Stimulated activated CD4-positive, alpha-beta T cell treated with anti-CD3 and anti-CD28 coated beads, Interleukin-4, amount 100 ng/mL, for 4 hours (primary cell): ENCODE data around the gene PIK3C2B.
"Not testable (repeated sequence)": the region's sequence is repeated elsewhere in the genome, so short reads cannot be mapped to it uniquely, and the experiment has no call there.

Experiments
- DNase-seq, 2 experiments: peaks; one replicate each; pipeline ENCODE4 v3.0.0-alpha.2; 2020

The PIK3C2B gene

DNA sequence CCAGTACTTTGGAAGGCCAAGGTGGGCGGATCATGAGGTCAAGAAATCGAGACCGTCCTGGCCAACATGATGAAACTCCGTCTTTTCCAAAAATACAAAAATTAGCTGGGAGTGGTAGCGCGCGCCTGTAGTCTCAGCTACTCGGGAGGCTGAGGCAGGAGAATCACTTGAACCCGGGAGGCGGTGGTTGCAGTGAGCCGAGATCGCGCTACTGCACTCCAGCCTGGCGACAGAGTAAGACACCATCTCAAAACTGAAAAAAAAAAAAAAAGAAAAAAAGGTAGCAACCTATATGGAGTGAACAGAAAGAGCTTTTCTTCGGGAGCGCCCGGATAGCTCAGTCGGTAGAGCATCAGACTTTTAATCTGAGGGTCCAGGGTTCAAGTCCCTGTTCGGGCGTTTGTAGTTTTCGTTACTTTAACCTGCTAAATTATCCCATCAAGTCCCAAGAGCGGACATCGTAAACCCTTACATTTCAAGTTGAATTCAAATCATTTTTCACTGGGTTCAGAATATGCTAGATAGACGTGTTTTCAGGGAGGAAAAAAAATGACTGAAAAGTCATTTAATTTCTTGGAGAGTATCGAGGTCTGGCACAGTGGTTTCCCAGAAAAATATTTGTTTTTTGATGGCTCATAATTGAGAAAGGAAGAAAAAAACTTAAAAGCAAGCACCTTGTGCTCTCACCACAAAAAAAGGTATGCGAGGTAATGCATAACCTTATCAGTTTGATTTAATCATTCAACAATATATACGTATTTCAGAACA, 11.8 kb upstream of the PIK3C2B start:
- peak; percentile 61 to 73 for DNase-seq

DNA sequence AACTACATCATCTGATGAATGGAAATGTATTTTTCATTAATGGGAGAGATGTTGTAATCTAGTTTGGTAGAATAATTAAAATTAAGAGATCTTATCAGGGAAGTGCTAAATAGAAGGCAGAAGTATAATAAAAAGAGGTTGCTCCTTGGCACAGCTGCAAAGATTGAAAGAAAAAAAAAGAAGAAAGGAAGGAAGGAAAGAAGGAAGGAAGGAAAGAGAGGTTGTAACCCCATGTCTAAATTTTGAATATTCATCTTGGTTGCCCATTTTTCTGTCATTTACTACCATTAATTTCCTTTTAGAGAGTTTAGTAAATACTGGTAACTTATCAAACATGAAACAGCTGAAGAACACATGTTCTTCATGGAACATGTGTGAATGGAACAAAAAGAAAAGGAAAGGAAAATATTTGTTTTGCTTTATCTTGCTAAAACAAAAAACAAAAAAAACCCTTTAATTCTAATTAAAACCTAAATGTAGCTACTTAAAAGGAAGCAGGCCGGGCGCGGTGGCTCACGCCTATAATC, 11.1 kb upstream of the PIK3C2B start:
- DNase-seq, result no peak

DNA sequence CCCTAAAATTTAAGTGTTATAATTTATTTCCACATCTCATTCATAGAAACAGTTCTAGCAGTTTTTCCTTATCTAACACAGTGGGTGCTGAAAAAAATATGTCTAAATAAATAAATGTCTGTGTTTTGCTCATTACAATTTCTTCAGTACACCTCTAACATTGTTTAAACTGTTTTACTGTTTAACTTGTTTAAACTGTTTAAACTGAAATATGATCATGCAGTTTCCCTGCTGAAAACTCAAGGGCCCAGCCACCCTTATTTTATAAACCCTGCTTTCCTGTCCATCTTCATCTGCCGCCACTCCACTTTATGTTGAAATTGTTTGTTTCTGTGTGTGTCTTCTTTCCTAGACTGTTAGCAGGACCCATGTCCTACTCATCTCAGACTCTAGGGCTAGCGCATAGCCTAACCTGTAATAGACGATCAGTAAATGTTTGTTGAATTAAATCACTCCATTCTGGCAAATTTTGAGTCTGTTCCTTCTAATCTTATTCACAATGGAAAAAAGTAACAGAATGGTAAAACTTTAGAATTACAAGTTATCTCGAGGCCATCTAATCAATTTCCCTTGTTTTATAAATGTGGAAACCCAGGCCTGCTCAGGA, 9.4 kb upstream of the PIK3C2B start:
- no peak for DNase-seq

- no peak for DNase-seq
These were observed 8.7 kb upstream of the PIK3C2B start for GRCh38 chr1:204503122-204503912.

DNA sequence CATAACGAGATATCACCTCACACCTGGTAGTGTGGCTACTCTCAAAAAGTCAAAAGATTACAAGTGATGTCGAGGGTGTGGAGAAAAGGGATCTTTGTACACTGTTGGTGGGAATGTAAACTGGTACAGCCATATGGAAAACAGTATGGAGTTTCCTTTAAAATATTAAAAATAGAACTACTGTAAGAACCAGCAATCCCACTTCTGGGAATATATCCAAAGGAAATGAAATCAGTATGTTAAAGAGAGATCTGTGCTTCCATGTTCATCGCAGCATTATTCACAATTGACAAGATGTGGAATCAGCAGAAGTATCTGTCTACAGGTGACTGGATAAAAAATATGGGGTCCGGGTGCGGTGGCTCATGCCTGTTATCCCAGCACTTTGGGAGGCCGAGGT, 7.6 kb upstream of the PIK3C2B start:
- DNase-seq, result no peak

DNA sequence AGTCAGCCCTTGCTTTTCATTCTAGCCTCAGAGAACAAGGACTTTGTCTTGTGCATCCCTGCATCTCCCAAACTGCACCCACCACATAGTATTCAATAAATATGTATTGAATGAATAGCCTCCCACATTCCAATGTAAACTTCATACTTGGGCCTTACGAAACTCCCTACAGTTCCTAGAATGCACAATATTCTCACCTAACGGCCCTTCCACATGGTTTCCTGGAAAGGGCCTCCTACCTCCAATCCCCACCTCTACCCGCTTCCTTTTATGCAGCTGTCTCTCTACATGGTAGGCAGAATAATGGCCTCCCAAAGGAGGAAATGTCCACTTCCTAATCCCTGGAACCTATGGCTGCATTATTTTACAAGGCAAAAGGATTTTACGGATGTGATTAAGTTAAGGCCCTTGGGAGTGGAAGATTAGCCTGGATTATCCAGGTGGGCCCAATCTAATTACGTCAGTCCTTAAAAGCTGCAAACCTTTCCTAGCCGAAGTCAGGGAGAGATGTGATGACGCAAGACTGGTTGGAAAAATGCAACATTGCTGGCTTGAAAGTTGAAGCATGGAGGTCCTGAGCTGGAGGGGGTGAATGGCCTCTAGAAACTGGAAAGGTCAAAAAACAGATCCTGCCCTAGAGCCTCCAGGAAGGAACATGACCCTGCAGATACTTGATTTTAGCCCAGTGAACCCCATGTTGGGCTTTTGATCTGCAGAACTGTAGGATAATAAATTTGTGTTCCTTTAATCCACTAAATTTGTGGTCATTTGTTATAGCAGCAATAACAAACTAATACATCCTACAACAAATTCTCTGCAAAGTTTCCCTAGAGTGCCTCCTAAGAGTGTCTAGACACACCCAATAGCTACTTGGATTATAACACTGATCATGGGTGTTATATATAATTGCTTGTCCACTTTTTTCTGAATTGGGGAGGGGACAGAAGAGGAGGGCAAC, 5.2 kb upstream of the PIK3C2B start:
- no peak for DNase-seq

GRCh38 chr1:204498981-204499380, 4.4 kb upstream of the PIK3C2B start:
- DNase-seq, result no peak

GRCh38 chr1:204495777-204496176, 1.2 kb upstream of the PIK3C2B start:
- no peak for DNase-seq

DNA sequence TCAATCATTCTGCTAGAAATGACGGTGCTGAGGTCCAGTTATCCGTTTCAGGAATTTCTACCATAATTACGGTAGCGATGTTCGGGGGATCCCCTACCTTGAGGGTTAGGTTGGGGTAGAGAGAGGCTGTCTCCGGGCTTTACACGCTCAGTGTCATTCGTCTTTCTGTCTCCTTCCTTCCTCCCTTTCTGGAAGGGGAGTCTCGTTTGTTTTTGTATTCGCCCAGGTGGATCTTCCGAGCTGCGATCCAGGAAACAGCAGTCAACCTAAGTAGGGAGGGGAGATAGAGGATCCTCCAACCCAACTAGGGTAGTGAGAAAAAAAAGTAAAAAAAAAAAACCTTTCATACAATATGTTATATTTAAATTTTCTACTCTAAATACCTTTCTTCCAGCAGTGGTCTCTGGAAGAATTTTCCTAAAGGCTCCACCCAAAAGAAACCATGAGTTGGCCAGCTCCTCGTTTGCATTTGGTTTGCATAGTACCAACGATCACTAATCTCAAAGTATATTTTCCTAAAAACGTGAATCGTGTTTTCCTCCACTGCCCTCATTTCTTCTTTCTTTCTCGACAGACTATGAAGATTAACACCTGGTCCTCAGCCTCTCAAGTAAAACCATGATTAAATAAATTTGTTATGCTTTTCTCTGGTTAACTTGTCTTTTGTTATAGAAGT, 611 bp upstream of the PIK3C2B start:
- no peak for DNase-seq

DNA sequence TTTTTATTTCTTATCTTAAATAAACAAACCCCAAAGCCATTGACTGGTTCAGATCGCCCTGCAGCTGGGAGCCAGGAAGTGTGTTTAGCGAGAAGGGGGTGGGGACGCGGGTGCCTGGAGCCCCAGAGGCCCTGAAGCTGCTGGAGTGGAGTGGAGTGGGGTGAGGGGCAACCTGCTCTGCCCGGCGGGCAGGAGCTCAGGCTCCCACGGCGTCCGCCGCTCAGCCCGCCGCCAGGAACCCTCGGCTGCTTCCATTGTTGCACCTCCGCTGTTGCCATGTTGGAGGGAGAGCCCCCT, 673 bp downstream of the PIK3C2B start:
- peak; percentile 31 to 35 for DNase-seq

DNA sequence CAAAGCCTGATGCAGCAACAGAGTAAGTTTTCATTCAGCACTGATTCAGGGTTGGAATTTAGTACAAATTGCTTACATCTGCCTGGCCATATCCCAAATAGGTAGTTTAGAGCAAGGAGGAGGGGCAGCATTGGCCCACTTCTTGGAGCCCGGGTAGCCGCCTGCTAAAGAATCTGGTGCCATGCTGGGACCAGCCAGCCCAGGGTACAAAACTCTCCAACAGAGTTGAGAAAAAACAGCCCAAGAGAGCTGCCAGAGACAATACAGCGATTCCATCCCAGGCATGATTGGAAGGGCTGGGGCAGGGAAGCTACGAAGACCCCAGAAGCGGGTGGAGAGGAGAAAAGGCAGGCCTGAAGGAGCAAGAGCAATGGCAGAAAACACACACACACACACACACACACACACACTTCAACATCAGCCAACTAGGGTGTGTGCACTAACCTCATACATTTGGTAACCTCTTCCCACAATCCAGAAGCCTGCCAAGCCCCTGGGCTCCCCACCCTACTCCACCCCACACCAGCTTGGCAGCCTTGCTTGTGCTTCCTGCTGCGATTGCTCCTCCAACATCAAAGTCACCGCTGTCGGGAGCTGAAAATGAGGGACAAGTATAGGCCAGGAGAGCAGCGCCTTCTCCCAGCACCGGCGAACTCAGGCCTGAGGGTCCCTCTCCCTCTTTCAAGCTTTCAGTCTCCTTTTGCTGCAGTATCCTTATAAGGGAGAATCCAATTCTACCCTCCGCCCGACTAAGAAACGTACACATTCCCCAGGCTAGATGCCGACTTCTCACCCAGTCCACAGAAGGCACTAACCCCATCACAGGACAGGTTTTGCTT, 1.2 kb downstream of the PIK3C2B start:
- no peak for DNase-seq

GRCh38 chr1:204491655-204492054, 3.0 kb downstream of the PIK3C2B start:
- DNase-seq, result no peak

DNA sequence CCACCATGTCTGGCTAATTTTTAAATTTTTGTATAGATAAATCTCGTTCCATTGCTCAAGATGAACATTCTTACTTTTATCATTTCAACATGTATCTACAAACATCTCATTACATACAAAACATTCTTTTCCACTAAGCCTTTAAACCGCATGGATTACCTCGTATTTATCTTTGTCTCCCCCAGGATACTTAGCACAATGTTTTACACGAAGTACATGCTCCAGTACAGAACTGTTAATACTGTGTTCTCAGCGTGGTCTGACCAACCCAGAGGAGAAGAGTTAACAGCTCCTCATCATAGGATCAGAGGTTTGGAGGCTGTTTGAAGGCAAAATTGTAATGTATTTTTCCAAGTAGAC, 7.4 kb downstream of the PIK3C2B start:
- no peak for DNase-seq

DNA sequence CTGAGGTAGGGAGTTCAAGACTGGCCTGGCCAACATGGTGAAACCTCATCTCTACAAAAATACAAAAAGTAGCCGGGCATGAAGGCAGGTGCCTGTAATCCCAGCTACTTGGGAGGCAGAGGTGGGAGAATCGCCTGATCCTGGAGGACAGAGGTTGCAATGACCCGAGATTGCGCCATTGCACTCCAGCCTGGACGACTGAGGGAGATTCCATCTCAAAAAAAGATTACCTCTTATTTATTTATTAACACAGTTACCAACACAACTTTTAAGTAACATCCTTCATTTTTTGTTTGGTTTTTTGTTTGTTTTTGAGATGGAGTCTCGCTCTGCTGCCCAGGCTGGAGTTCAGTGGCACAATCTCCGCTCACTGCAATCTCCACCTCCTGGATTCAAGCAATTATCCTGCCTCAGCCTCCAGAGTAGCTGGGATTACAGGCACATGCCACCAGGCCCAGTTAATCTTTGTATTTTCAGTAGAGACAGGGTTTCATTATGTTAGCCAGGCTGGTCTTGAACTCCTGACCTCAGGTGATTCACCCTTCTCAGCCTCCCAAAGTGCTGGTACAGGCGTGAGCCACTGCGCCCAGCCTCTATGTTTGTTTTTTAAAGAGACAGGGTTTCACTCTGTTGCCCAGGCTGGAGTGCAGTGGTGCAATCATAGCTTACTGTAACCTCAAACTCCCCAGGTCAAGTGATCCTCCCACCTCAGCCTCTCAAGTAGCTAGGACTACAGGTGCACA, 7.9 kb downstream of the PIK3C2B start:
- DNase-seq, result not testable (repeated sequence)

- DNase-seq, result no peak
These were observed 10.8 kb downstream of the PIK3C2B start for GRCh38 chr1:204483791-204484190.

DNA sequence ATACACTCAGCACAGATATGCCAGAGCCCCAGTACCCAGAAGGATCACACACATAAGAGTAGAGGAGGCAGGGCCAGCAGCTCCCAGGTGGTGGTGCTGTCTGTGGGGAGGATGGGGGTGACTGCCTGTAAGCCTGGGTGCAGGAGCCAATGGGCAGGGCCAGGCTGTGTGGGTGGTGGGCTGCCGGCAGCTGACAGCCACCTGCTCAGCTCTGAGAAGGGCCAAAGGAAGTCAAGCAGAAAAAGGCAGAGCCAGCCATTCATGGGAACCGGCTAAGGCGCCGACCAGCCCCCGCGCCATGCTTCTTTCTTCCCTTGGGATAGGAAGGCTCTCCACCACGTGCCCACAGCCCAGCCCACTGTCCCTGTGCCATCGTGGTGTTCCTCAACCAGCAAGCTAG, 14.1 kb downstream of the PIK3C2B start:
- no peak for DNase-seq

GRCh38 chr1:204479387-204480136, 15.0 kb downstream of the PIK3C2B start:
- no peak for DNase-seq

DNA sequence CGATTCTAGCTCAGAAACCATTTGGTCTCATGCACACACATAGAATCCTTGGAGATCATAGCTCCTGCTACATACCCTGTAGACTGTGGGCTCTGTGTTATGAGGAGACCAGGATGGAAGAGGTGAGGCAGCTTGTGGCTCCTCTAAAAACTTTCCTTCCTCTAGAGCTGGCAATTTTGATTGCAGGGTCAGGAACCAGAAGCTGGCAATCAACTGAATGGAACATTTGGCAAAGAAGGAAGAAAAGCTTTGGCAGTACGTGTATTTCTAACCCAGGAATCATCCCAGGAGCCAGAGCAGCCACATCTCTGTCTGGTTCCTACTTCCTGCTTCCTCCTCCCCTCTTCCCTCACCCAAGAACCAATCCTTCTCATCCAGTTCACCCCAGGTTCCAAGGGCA, 15.7 kb downstream of the PIK3C2B start:
- no peak for DNase-seq

DNA sequence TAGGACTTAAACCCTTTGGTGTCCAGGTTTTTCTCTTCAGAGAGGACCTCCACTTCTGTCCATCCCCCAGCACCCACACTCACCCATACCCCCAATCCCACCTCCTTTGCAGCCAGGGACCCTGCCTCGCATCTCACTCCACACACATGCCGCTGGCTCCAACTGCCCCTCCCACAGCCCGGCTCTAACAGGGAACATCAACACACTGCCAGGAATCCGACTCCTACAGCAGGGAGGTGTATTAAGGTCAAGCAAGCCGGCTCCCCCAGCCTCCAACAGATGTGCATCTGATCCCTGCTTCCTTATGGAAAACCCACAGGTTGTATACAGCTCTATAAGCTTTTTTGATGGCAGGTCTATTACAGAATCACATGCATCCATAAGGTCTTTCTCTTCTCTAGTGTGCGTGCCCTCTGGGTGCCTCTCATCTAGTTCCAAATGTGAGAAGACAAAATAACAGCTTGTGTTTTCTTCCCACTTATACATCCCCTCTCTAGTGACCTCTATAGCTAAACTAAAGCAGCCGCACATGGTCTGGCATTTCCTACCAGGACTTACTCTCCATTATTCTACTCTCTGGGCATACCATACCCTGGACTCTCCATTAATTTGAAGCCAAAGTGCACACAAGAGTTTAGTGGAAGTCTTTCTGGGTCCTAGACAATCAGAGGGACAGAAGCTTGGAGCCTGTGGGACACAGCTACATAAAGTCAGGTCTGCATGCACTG, 16.3 kb downstream of the PIK3C2B start:
- DNase-seq, result no peak
